Heart left ventricle (tissue), 16 donors: ENCODE measurements around the gene SIT1. TPM values are rescaled to one million over a fixed set of nuclear protein-coding genes. Genes with fewer than 3 reads are reported as not detected.

ENCODE experiments used
- ATAC-seq, 4 donors: fragments of 200-7000 bp; cut with Tn5 transposase; one replicate each; pipeline ENCODE4 v1.9.1; 2020 to 2022; ENCODE audit warnings: moderate library complexity in 4 of 4, mild to moderate bottlenecking in 3 of 4, moderate number of reproducible peaks in 1 of 4
- DNase-seq, 5 donors: peaks; one replicate each; pipeline ENCODE4 v3.0.0-alpha.2; 2020
- H3K27ac ChIP-seq, 12 donors: fragments of 200-600 bp; sonication (generic) in 4 of 12; one replicate each; pipeline versions ENCODE4 v1.5.0 to v1.8.0; 2016 to 2022; ENCODE audit warnings: mild to moderate bottlenecking in 2 of 12
- H3K27me3 ChIP-seq, 9 donors: fragments of 200-600 bp; sonication (generic) in 2 of 9; one replicate each; pipeline versions ENCODE4 v1.5.1 to v1.8.0; 2016 to 2022; ENCODE audit warnings: mild to moderate bottlenecking in 3 of 9
- H3K36me3 ChIP-seq, 9 donors: fragments of 200-600 bp; sonication (generic) in 2 of 9; one replicate each; pipeline versions ENCODE4 v1.5.0 to v1.8.0; 2018 to 2022; ENCODE audit warnings: mild to moderate bottlenecking in 2 of 9
- H3K4me1 ChIP-seq, 12 donors: fragments of 200-600 bp; sonication (generic) in 4 of 12; one replicate each; pipeline versions ENCODE4 v1.5.0 to v1.8.0; 2016 to 2022; ENCODE audit warnings: mild to moderate bottlenecking in 3 of 12
- H3K4me3 ChIP-seq, 12 donors: fragments of 200-600 bp; sonication (generic) in 4 of 12; one replicate each; pipeline versions ENCODE4 v1.5.0 to v1.8.0; 2017 to 2022; ENCODE audit warnings: mild to moderate bottlenecking in 9 of 12, moderate library complexity in 4 of 12
- H3K9me3 ChIP-seq, 12 donors: fragments of 200-600 bp; sonication (generic) in 4 of 12; one replicate each; pipeline versions ENCODE4 v1.5.0 to v1.8.0; 2016 to 2022; ENCODE audit warnings: mild to moderate bottlenecking in 1 of 12
- CTCF ChIP-seq, 12 donors: fragments of 200-600 bp; sonication (generic) in 4 of 12; IDR thresholded peaks; one replicate each; pipeline versions ENCODE4 v1.5.0 to v1.8.0; 2018 to 2022; ENCODE audit warnings: antibody characterized with exemption in 12 of 12, mild to moderate bottlenecking in 5 of 12
- POLR2A ChIP-seq, 2 donors: fragments of 450-650 bp; IDR thresholded peaks; one replicate each; pipeline ENCODE4 v1.6.1; 2017; ENCODE audit warnings: antibody characterized with exemption in 2 of 2, mild to moderate bottlenecking in 2 of 2, moderate library complexity in 2 of 2
- WGBS, 4 donors: extraction: QIAGEN DNeasy Blood & Tissue Kit in 2 of 4; methylation state at CpG; one replicate each; pipeline versions ENCODE4 v1.1.5 to v1.1.7; 2013 to 2018; 5-methylcytosine and 5-hydroxymethylcytosine counted together
- intact Hi-C, 10 donors: fragments of 100-400 bp; cut with DNase I; formaldehyde crosslinking; loops; one replicate each; pipeline versions ENCODE4 v1.11.1 to v1.14.2; 2022
- polyA plus RNA-seq, 2 donors: library from polyadenylated mRNA; stranded (reverse); fragments of 200-250 nt; gene quantifications; one replicate each; pipeline ENCODE4 v1.2.3, GENCODE V29; 2013
- total RNA-seq, 9 donors: library from RNA; depleted of rRNA in 2 of 9; stranded (reverse); fragments of >200 nt in 2 of 9; fragmentation: NEBNext Ultra II Directional in 3 of 9; extraction: Animal tissue kit (Norgen Biotek cat#: 25700) in 3 of 9; gene quantifications; one replicate each; pipeline versions ENCODE4 v1.1.0 to v1.2.4, GENCODE V29; 2016 to 2023
- donor health status: ischemic (EF 13 %, LVEDD 7.1; RV severe dilation, severe dysfunction).
- donor health status: healthy with polysubstance abuse.
- donor health status: DM: no; HTN: yes; CAD: no.
- donor health status: DM: no; HTN: no; CAD: no.
- donor health status: ischemic (EF 25% LVEDD 6.9; RV normal size, moderate dysfunction).
- donor health status: ischemic (EF 25% LVEDD 5.7; RV mildly dilated, moderate dysfunction).
- donor health status: healthy.
- donor health status: DM: yes; HTN: yes; CAD: no.
- donor health status: ischemic (EF 35%, LVEDD 5.7; RV mildly dilated, moderate dysfunction).
- donor health status: nonischemic (EF 11% LVEDD 7.7; RV severe dilation, severe dysfunction).
- donor health status: DM: yes; HTN: yes; CAD: no.
- donor health status: PGD.
- donor health status: ischemic (EF 29% LVEDD 5.4; RV normal size, mild dysfunction).
- donor health status: nonischemic (EF 23%, LVEDD 6.1; RV moderate dilation, normal function).

Gene SIT1
- total and polyA plus RNA-seq, 11 donors, result 0.19 to 4.2 (median 0.51) TPM; not detected in 7

DNA sequence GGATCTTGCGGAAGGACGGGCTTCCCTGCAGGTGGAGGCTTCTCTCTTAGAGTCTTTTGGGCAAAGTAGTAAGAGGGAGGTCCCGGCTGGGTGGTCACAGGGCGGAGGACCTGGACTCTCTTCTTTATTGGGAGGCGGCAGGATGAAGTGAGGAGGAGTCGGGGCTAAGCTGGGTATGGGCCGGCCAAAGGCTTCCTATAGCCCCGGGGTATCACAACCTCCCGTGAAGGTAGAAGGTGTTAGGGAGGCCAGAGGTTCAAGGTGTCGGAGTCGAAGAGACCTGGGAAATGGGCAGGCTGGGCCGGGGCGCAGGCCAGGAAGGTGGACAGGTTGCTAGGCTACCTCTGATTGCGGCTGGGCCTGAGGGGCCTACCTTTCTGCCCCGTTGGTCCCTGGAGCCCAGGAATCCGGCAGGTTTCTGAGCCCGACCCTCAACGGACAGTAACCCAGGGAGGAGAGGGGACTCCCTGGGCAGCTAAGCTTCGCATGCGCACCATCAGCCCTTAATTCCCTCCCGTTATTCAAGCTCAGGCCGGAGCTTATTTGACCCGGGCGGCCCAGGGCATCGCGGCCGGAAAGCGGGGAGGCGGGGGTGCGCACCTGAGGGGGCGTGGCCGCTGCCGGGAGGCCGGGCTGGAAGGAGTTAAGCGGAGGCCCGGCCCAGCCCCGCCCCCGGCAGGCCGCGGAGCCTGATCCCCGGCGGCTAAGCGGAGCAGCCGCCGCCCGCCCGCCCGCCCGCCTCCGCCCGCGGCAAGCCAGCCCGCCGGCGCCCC is 46.0 kb downstream of the SIT1 start, which contains the start of gene TESK1:
Gene TESK1 (plus strand): TSS at position 685 of the 773 bp plus-strand sequence. CDS start 358 bp downstream, outside the sequence.
- H3K27ac ChIP-seq, result peak within 1 kb of the TSS; percentile 77 to 99 (median 93)
- 0% methylated on average over 22 to 55 of the region's 55 CpGs for WGBS, 4 donors
- ATAC-seq, result peak; percentile 8 to 62 (median 46)
- peaks cover 6 to 33% (median 25%) of the 10 kb centered on the region in 12 donors for H3K4me1 ChIP-seq
- no peaks in the 10 kb centered on the region for H3K9me3 ChIP-seq
- DNase-seq, result peak; percentile 73 to 86 (median 80)
- peaks cover 0 to 29% (median 24%) of the 10 kb centered on the region in 9 donors for H3K36me3 ChIP-seq
- H3K4me3 ChIP-seq, result peak within 1 kb of the TSS; percentile 58 to 96 (median 78)
- TF ChIP-seq CTCF (IDR thresholded peaks at IDR 0.05), result no peak
- TF ChIP-seq POLR2A (IDR thresholded peaks at IDR 0.05), result no peak
- H3K27me3 ChIP-seq, result no peaks in the 10 kb centered on the region
- intact Hi-C loops, result loop anchor here in 5 of 10 donors (1.0 to 10.0 kb wide), 9 partner anchors 42 to 492 kb away; partner anchors contain the start of genes CCDC107 (in 2 of the 5), RMRP (in 2 of the 5), SIT1 (in 2 of the 5) and ATOSB (in 1 of the 5)

DNA sequence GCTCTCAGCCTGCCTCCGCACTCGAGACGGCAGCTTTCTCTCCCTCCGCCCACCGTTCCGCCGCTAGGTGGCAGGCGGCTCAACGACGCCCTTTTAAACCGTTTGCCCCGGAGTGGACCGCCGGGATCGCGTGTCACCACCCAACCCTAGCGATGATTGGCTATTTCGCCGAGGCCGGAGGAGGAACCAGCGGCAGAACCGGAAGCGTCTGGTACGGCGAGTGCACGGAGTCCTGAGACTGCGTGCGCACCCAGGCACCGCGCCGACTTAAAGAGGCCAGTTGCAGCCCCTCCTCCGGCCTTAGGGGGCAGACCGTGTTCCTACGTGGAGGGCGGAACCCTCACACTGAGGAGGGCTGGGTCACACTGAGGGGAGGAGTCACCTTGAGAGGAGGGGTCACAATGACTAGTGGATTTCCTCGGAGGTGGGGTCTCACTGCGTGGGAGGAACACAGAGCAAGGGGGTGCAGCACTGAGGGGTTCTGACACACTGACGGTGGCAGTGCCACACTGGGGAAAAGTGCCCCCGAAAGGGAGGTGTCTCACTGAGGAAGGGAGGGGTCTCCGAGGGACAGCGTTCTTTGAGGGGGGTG is 46.6 kb downstream of the SIT1 start:
- WGBS, 4 donors, result 0 to 1% (median 0%) methylated on average over 15 to 41 of the region's 41 CpGs
- Histone ChIP-seq H3K4me1 (peaks cover 6 to 33% (median 25%) of the 10 kb centered on the region in 12 donors), H3K9me3 (no peaks in the 10 kb centered on the region), H3K4me3 (peak overlapping the region; percentile 43 to 96 (median 78)), H3K36me3 (peaks cover 0 to 23% (median 17%) of the 10 kb centered on the region in 9 donors), H3K27ac (peak overlapping the region; percentile 62 to 99 (median 93)), H3K27me3 (no peaks in the 10 kb centered on the region)
- peak; percentile 100 for DNase-seq
- TF ChIP-seq CTCF (IDR thresholded peaks at IDR 0.05) (peak; percentile 90 to 99 (median 94)), POLR2A (IDR thresholded peaks at IDR 0.05) (peak in 1 of 2 donors; percentile 72)
- peak; percentile 95 to 97 (median 96) for ATAC-seq
- intact Hi-C loops, result loop anchor here in 5 of 10 donors (1.0 to 10.0 kb wide), 10 partner anchors 42 to 492 kb away; partner anchors contain the start of genes CCDC107 (in 2 of the 5), RMRP (in 2 of the 5), SIT1 (in 2 of the 5) and ATOSB (in 1 of the 5)

GRCh38 chr9:35603506-35603985 is 47.2 kb downstream of the SIT1 start:
- intact Hi-C loops, result loop anchor here in 4 of 10 donors (2.0 to 10.0 kb wide), 7 partner anchors 44 to 491 kb away; partner anchors contain the start of genes CCDC107 (in 2 of the 4), RMRP (in 2 of the 4), SIT1 (in 2 of the 4) and ATOSB (in 1 of the 4)
- Histone ChIP-seq H3K4me1 (peaks cover 6 to 33% (median 25%) of the 10 kb centered on the region in 12 donors), H3K27ac (peak overlapping the region; percentile 49 to 96 (median 86)), H3K36me3 (peaks cover 0 to 17% (median 12%) of the 10 kb centered on the region in 9 donors), H3K9me3 (no peaks in the 10 kb centered on the region), H3K27me3 (no peaks in the 10 kb centered on the region), H3K4me3 (peak overlapping the region in 11 of 12 donors; percentile 4 to 96 (median 77))
- ATAC-seq (peak; percentile 2 to 21 (median 11)), DNase-seq (peak in 4 of 5 donors; percentile 45 to 72 (median 57))
- 2 to 5% (median 3%) methylated on average over 18 of the region's 18 CpGs for WGBS, 4 donors
- no peak for TF ChIP-seq CTCF (IDR thresholded peaks at IDR 0.05)
- TF ChIP-seq POLR2A (IDR thresholded peaks at IDR 0.05), result no peak
